ENCODE data around the gene ZNF557.
"Not testable (repeated sequence)": the region's sequence is repeated elsewhere in the genome, so short reads cannot be mapped to it uniquely, and the experiment has no call there.

Gene ZNF557

DNA sequence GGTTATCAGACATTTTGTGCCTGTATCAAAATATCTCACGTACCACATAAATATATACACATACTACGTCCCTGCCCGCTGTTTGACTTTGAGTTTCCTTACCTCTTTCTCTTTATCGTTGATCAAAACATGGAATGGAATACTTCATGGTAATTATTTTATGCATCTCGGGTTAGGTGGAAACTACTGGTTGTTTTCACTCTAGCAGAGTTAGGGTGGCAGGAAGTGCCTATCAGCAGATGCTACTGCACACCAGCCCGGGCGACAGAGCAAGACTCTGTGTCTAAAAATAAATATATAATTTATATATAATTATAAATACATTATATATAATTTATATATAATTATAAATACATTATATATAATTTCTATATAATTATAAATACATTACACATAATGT is 16.6 kb upstream of the ZNF557 start:
- not testable (repeated sequence) for H2AFZ ChIP-seq (ENCODE audit: low read depth, low read length); H4K20me1 ChIP-seq (ENCODE audit: insufficient read depth, low read length)

DNA sequence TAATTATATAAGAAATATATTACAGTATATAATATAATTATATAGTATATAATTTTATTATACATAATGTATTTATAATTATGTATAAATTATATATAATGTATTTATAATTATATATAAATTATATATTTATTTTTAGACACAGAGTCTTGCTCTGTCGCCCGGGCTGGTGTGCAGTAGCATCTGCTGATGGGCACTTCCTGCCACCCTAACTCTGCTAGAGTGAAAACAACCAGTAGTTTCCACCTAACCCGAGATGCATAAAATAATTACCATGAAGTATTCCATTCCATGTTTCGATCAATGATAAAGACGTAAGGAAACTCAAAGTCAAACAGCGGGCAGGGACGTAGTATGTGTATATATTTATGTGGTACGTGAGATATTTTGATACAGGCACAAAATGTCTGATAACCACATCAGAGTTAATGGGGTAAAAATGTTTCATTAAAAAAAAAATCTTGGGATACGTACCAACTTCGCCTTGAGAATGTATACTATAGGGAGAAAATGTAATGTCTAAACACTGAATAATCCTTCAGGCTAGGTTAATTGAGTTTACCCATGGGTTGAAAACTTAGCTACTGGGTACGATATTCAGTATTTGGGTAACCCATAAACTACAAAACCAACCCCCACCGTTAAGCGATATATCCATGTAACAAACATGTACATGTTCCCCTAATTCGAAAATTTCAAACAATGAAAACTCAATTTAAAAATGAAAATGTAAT is 14.7 kb upstream of the ZNF557 start:
- not testable (repeated sequence) for H4K20me1 ChIP-seq (ENCODE audit: insufficient read depth, low read length); H3K9ac ChIP-seq (ENCODE audit: low read length); H3K4me1 ChIP-seq (ENCODE audit: low read length); H3K36me3 ChIP-seq (replicated peaks; ENCODE audit: low read depth, low read length); H3K4me2 ChIP-seq (ENCODE audit: low read length); H3K79me2 ChIP-seq (ENCODE audit: low read length); H3K27me3 ChIP-seq (ENCODE audit: low read depth, low read length); H3K4me3 ChIP-seq (ENCODE audit: low read length); H3K27ac ChIP-seq (ENCODE audit: low read length); H3K9me3 ChIP-seq (ENCODE audit: insufficient read depth, low read length); H2AFZ ChIP-seq (ENCODE audit: low read depth, low read length)

More for the DNA sequence above, 16.6 kb upstream of the ZNF557 start:
- not testable (repeated sequence) for H3K4me2 ChIP-seq (ENCODE audit: low read length); H3K36me3 ChIP-seq (replicated peaks; ENCODE audit: low read depth, low read length); H3K79me2 ChIP-seq (ENCODE audit: low read length); H3K9me3 ChIP-seq (ENCODE audit: insufficient read depth, low read length); H3K27ac ChIP-seq (ENCODE audit: low read length); H3K27me3 ChIP-seq (ENCODE audit: low read depth, low read length); H3K9ac ChIP-seq (ENCODE audit: low read length); H3K4me1 ChIP-seq (ENCODE audit: low read length); H3K4me3 ChIP-seq (ENCODE audit: low read length)

- not testable (repeated sequence) for H3K36me3 ChIP-seq (replicated peaks; ENCODE audit: low read depth, low read length); H3K4me1 ChIP-seq (ENCODE audit: low read length); H3K4me3 ChIP-seq (ENCODE audit: low read length); H3K79me2 ChIP-seq (ENCODE audit: low read length); H3K27me3 ChIP-seq (ENCODE audit: low read depth, low read length); H4K20me1 ChIP-seq (ENCODE audit: insufficient read depth, low read length); H3K9ac ChIP-seq (ENCODE audit: low read length); H3K4me2 ChIP-seq (ENCODE audit: low read length); H3K9me3 ChIP-seq (ENCODE audit: insufficient read depth, low read length); H2AFZ ChIP-seq (ENCODE audit: low read depth, low read length); H3K27ac ChIP-seq (ENCODE audit: low read length)
Measured at GRCh38 chr19:7055679-7056078, 13.8 kb upstream of the ZNF557 start.

GRCh38 chr19:7056371-7056770 is 13.1 kb upstream of the ZNF557 start:
- not testable (repeated sequence) for H3K27me3 ChIP-seq (ENCODE audit: low read depth, low read length); H3K9me3 ChIP-seq (ENCODE audit: insufficient read depth, low read length); H3K79me2 ChIP-seq (ENCODE audit: low read length); H3K27ac ChIP-seq (ENCODE audit: low read length); H2AFZ ChIP-seq (ENCODE audit: low read depth, low read length); H4K20me1 ChIP-seq (ENCODE audit: insufficient read depth, low read length); H3K9ac ChIP-seq (ENCODE audit: low read length); H3K4me3 ChIP-seq (ENCODE audit: low read length); H3K4me1 ChIP-seq (ENCODE audit: low read length); H3K4me2 ChIP-seq (ENCODE audit: low read length); H3K36me3 ChIP-seq (replicated peaks; ENCODE audit: low read depth, low read length)

DNA sequence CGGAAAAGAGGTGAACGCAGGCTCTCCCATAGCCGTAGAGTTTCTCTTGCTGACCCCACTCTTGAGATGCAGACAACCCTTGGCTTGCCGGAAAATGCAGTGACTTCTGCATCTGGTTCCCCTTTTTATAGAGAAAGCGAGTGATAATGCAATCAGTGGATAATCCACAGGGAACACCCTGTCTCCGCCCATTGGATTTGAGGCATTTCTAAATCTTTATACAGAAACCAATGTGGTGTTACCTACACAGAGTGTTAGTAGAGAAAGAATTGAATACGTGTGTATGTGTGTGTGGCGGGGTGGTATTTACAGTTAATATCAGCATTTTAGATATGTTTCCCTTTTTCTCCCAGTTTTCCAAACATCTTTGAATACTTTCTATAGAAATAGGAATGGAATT is 10.9 kb upstream of the ZNF557 start, which contains the start of gene MBD3L3:
Gene MBD3L3, minus strand, starts transcription at position 101 of the 400 bp plus-strand sequence. Its CDS starts 71 bp downstream, at position 30.
- not testable (repeated sequence) for H3K27ac ChIP-seq (ENCODE audit: low read length); H3K9ac ChIP-seq (ENCODE audit: low read length); H2AFZ ChIP-seq (ENCODE audit: low read depth, low read length); H3K4me3 ChIP-seq (ENCODE audit: low read length); H3K4me2 ChIP-seq (ENCODE audit: low read length); H3K27me3 ChIP-seq (ENCODE audit: low read depth, low read length); H3K9me3 ChIP-seq (ENCODE audit: insufficient read depth, low read length); H3K36me3 ChIP-seq (replicated peaks; ENCODE audit: low read depth, low read length); H3K79me2 ChIP-seq (ENCODE audit: low read length); H3K4me1 ChIP-seq (ENCODE audit: low read length); H4K20me1 ChIP-seq (ENCODE audit: insufficient read depth, low read length)

DNA sequence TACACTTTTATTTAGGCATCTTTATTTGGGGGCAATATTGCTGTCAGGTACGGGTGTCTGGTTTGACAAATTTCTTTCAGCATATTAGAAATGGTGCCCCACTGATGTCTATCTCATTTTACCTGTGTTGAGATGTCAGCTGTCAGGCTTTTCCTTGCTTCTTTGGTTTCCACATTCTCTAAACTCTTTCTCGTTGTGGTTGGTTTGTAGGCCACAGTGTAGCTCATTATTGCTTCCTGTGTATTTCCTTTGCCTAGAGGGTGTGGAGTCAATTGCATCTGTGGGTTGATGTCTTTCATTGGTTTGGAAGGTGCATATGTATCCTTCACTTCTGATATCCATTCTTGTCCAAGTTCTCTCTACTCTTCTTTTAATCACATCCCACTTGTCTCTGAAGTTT is 9.5 kb upstream of the ZNF557 start:
- not testable (repeated sequence) for H3K27ac ChIP-seq (ENCODE audit: low read length); H3K9ac ChIP-seq (ENCODE audit: low read length); H3K27me3 ChIP-seq (ENCODE audit: low read depth, low read length); H3K4me2 ChIP-seq (ENCODE audit: low read length); H3K4me1 ChIP-seq (ENCODE audit: low read length); H3K4me3 ChIP-seq (ENCODE audit: low read length); H3K9me3 ChIP-seq (ENCODE audit: insufficient read depth, low read length); H2AFZ ChIP-seq (ENCODE audit: low read depth, low read length); H4K20me1 ChIP-seq (ENCODE audit: insufficient read depth, low read length); H3K79me2 ChIP-seq (ENCODE audit: low read length); H3K36me3 ChIP-seq (replicated peaks; ENCODE audit: low read depth, low read length)

- Histone ChIP-seq H3K4me1 (ENCODE audit: low read length) (no peaks in the 10 kb centered on the region), H3K27ac (ENCODE audit: low read length) (no peak overlapping the region), H3K9me3 (ENCODE audit: insufficient read depth, low read length) (no peaks in the 10 kb centered on the region), H2AFZ (ENCODE audit: low read depth, low read length) (no peak overlapping the region), H3K9ac (ENCODE audit: low read length) (no peak overlapping the region), H3K4me3 (ENCODE audit: low read length) (no peak overlapping the region), H3K36me3 (replicated peaks; ENCODE audit: low read depth, low read length) (no peaks in the 10 kb centered on the region), H3K79me2 (ENCODE audit: low read length) (no peaks in the 10 kb centered on the region), H3K27me3 (ENCODE audit: low read depth, low read length) (no peaks in the 10 kb centered on the region), H3K4me2 (ENCODE audit: low read length) (no peak overlapping the region), H4K20me1 (ENCODE audit: insufficient read depth, low read length) (no peaks in the 10 kb centered on the region)
- TF ChIP-seq, protein P1, sequence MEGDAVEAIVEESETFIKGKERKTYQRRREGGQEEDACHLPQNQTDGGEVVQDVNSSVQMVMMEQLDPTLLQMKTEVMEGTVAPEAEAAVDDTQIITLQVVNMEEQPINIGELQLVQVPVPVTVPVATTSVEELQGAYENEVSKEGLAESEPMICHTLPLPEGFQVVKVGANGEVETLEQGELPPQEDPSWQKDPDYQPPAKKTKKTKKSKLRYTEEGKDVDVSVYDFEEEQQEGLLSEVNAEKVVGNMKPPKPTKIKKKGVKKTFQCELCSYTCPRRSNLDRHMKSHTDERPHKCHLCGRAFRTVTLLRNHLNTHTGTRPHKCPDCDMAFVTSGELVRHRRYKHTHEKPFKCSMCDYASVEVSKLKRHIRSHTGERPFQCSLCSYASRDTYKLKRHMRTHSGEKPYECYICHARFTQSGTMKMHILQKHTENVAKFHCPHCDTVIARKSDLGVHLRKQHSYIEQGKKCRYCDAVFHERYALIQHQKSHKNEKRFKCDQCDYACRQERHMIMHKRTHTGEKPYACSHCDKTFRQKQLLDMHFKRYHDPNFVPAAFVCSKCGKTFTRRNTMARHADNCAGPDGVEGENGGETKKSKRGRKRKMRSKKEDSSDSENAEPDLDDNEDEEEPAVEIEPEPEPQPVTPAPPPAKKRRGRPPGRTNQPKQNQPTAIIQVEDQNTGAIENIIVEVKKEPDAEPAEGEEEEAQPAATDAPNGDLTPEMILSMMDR (IDR thresholded peaks at IDR 0.05; ENCODE audit: low read depth, low read length) = no peak
- TF ChIP-seq EZH2phosphoT487 (IDR thresholded peaks at IDR 0.05; ENCODE audit: low read depth) = no peak
Measured at GRCh38 chr19:7063339-7063738, 6.2 kb upstream of the ZNF557 start.

Data from OCI-LY3 (cell line).